HG03342 (cell line): ENCODE results near the gene LRRC8E.
"Not testable (repeated sequence)": the region's sequence is repeated elsewhere in the genome, so short reads cannot be mapped to it uniquely, and the experiment has no call there.

Source experiments
- ATAC-seq: cut with Tn5 transposase; IDR thresholded peaks from one replicate; pipeline ENCODE4 v1.9.1; 2021; ENCODE audit warnings: mild to moderate bottlenecking, moderate library complexity; ENCODE audit not compliant: unreplicated experiment

LRRC8E gene

DNA sequence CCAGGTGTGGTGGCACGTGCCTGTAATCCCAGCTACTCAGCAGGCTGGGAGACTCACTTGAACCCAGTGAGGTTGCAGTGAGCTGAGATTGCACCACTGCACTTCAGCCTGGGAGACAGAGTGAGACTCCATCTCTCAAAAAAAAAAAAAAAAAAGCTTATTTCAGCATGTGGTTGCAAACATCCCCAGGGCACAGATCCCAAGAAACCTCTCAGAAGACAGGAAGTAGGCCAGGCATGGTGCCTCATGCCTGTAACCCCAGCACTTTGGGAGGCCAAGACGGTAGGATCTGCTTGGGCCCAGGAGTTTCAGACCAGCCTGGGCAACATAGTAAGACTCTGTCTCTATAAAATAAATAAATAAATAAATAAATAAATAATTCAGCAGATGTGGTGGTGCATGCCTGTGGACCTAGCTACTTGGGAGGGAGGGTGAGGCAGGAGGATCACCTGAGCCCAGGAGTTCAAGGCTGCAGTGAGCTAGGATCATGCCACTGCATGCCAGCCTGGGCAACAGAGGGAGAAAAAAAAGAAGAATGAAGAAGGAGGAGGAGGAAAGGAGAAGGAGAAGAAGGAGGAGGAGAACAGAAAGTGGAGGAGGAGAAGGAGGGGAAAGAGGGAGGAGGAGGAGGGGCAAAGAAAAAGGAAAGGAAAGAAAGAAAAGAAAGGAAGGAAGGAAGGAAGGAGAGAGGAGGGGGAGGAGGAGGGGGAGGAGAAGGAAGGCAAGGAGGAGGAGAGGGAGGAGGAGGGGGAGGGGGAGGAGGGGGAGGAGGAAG lies 4.3 kb upstream of the LRRC8E start:
- ATAC-seq = no peak

DNA sequence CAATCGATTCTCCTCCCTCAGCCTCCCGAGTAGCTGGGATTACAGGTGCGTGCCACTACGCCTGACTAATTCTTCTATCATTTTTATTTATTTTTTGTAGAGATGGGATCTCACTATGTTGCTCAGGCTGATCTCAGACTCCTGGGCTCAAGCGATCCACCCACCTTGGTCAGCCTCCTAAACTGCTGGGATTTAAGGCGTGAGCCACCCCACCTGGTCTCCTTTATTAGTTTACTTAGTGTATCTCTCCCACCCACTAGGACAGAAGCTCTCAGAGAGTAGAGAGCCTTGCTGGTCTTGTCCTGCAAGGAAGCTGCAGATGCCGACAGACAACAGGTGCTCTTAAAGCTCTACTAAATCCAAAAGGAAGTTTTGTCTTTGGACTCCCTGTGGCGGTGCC lies 2.5 kb upstream of the LRRC8E start:
- ATAC-seq = no peak

DNA sequence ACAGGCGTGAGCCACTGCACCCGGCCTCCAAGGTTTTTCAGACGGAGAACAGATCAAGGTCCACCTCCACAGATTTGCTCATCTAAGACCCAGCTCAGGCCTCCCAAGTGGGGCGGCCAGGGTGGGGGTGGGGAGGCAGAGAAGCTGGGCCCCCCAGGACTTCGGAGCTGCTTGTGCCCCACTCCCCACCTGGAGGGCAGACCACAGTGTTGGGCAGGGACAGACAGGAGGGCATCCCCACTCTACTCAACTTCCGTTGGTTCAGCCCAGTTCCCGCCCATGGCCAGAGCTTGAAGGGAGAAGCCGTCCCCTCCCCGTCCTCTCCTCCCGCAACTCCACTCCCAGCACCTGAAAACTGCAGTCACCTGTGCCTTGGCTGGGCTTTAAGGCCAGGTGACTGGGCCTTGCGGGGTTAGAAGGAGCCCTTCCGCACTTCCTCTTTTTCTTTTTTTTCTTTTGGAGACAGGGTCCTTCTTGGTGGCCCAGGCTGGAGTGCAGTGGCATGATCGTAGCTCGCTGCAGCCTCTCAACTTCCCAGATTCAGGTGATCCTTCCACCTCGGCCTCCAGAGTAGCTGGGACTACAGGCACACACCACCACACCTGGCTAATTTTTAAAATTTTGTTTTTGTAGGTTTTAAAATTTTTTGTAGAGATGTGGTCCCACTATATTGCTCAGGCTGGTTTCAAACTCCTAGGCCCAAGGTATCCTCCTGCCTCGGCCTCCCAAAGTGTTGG lies 734 bp upstream of the LRRC8E start:
- ATAC-seq = no peak

DNA sequence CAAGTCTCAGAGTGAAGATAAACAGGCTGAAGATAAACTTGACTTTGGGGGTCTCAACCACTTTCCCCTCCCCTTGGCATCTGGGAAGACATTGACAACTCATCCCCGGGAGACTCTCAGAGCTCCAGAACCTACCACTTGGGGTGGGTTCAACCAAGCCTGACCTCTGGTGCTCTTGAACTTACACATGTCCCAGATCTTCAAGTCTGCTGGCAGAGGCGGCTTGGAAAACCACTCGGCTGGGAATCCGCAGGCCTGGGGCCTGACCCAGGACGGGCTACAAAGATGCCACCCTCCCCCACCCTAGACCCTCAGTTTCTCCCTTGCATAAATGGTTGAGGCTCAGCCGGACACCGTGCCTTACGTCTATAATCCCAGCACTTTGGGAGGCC lies 512 bp downstream of the LRRC8E start:
- ATAC-seq = no peak

DNA sequence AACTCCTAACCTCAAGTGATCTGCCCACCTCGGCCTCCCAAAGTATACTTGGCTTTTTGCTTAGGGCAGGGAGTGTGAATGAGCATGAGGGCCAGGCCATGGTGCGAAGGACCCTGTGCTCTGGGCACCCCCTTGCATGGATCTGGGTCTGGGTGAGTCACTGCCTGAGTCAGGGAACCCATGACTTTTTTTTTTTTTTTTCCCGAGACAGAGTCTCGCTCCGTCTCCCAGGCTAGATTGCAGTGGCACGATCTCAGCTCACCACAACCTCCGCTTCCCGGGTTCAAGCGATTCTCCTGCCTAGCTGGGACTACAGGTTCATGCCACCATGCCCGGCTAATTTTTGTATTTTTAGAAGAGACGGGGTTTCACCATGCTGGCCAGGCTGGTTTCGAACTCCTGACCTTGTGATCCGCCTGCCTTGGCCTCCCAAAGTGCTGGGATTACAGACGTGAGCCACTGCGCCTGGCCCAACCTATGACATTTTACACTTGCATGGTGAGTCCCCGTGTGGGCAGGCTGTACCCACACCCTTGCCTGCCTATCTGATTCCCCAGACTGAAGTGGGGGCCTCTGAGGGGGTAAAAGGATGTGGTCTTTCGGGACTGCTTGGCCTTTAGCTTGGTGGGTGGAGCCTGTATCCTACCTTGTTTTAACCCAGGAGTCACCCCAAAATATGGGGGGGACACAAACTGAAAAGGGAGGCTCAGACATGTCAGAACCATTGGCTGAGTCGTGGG lies 5.2 kb downstream of the LRRC8E start:
- not testable (repeated sequence) for ATAC-seq

DNA sequence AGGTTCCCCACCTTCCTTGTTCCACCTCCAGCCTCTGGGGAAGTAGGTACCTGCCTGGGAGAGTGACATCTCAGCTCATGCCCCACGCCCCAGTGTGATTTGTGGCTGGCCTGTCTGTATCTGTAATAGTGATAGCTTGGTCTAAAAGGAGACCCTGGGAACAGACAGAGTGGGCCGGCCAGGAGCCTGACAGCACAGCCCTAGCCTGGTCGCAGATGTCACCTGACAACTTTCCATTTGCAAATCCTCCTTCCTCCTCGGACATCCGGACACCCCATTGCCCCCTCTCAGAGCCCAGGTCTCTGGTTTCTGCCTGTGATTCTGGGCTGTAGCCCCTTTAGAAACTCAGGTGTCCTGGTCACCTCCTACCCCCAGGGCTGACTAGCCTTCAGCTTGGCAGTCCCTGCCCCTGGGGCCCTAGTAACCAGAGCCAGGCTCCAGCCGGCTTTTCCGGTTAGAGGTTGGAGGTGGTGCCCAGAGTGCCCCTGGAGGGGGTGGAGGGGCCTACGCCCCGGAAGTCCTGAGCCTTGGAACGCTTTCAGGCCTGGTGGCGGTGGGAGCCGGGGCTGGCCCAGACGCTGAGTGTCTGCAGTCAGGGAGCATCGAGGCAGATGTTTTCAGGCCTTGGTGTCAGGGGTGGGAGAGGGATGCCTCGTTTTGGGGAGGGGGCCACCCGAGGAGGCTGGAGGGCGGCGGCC lies 6.5 kb downstream of the LRRC8E start:
- no peak for ATAC-seq

DNA sequence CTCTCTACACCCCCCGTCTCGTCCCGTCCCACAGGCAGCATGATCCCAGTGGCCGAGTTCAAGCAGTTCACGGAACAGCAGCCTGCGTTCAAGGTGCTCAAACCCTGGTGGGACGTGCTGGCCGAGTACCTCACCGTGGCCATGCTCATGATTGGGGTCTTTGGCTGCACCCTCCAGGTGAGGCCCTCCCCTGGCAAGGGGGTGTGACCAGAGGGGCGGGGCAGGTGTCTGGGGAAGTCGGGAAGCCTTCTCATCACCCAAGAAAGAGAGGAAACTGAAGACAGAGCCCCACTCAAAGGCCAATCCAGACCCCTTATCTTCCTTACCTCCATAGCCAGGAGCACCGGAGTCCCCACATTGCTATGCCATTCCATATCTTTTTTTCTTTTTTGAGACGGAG lies 7.3 kb downstream of the LRRC8E start:
- ATAC-seq = no peak

DNA sequence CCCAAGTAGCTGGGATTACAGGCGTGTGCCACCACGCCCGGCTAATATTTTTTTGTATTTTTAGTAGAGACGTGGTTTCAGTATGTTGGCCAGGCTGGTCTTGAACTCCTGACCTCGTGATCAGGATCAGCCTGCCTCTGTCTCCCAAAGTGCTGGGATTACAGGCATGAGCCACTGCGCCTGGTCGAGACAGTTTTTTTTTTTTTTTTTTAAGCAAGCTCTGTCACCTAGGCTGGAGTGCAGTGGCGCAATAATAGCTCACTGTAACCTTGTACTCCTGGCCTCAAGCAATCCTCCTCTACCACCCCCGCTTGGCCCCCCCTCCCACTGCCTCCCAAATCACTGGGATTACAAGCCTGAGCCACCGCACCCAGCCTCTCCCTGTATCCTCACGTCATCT lies 9.0 kb downstream of the LRRC8E start:
- no peak for ATAC-seq

DNA sequence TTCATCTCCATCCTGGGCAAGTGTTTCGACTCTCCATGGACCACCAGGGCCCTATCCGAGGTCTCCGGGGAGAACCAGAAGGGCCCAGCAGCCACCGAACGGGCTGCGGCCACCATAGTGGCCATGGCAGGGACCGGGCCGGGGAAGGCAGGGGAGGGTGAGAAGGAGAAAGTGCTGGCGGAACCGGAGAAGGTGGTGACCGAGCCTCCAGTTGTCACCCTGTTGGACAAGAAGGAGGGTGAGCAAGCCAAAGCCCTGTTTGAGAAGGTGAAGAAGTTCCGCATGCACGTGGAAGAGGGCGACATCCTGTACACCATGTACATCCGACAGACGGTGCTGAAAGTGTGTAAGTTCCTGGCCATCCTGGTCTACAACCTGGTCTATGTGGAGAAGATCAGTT lies 10.7 kb downstream of the LRRC8E start:
- ATAC-seq = no peak

DNA sequence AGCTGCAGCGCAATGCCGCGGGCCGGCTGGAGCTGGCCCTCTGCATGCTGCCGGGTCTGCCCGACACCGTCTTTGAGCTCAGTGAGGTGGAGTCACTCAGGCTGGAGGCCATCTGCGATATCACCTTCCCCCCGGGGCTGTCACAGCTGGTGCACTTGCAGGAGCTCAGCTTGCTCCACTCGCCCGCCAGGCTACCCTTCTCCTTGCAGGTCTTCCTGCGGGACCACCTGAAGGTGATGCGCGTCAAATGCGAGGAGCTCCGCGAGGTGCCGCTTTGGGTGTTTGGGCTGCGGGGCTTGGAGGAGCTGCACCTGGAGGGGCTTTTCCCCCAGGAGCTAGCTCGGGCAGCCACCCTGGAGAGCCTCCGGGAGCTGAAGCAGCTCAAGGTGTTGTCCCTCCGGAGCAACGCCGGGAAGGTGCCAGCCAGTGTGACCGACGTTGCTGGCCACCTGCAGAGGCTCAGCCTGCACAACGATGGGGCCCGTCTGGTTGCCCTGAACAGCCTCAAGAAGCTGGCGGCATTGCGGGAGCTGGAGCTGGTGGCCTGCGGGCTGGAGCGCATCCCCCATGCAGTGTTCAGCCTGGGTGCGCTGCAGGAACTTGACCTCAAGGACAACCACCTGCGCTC lies 11.6 kb downstream of the LRRC8E start:
- ATAC-seq = no peak

DNA sequence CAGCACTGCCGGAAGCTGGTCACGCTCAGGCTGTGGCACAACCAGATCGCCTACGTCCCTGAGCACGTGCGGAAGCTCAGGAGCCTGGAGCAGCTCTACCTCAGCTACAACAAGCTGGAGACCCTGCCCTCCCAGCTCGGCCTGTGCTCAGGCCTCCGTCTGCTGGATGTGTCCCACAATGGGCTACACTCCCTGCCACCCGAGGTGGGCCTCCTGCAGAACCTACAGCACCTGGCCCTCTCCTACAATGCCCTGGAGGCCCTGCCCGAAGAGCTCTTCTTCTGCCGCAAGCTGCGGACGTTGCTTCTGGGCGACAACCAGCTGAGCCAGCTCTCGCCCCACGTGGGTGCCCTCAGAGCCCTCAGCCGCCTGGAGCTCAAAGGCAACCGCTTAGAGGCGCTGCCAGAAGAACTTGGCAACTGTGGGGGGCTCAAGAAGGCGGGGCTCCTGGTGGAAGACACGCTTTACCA lies 12.1 kb downstream of the LRRC8E start:
- no peak for ATAC-seq

DNA sequence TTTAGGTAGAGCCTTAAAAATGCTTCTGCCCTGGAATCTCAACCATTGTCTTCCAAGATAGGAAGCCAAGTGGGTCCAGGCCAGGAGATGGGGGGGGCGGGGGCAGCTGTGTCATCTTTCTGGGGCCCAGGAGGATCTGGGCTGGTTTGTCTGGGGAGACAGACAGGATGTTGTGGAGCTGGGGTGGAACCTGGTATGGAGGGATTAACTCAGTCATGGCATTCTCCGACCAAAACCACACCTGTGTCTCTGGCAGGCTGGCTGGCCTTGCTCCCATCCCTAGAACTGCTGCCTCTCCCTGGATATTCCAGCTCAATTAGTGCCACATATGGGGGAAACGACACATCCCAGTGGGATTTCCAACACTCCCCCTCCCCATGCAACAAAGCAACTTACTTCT lies 12.6 kb downstream of the LRRC8E start:
- no peak for ATAC-seq

DNA sequence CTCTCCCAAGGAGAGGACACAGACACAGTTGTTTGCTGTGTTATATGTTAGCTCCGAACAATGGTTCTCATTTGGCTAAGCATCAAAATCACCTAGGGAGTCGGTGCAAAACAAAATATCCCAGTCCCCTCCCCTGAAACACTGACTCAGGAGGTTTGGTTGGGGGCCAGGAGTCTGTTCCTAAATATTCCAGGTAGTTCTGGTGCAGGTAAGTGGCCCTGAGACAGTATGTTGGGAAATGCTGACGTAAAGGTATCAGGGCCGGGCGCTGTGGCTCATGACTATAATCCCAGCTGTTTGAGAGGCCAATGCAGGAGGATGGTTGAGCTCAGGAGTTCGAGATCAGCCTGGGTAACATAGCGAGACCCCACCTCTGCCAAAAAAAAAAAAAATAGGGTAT lies 13.0 kb downstream of the LRRC8E start:
- no peak for ATAC-seq

DNA sequence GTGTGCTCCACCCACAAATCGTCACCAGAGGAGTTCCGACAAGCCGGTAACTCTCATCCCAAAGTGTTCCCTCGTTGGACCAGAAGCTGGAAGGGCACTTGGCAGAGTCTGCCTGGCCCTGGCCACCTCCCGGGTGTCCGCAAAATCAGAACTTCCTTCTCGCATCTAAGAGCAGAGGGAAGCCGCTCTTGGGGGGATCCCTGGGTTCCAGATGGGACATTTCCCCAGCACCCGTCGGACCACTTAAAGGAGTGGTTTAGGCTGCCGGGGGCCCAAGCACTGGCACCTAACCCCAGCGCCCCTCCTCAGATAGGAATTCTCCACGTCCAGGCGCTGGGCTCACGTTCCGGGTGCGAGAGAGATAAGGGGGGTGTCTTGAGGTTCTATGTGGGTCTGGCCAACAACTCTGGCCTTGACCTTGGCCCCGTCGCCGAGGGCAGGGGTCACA lies 14.5 kb downstream of the LRRC8E start:
- no peak for ATAC-seq

DNA sequence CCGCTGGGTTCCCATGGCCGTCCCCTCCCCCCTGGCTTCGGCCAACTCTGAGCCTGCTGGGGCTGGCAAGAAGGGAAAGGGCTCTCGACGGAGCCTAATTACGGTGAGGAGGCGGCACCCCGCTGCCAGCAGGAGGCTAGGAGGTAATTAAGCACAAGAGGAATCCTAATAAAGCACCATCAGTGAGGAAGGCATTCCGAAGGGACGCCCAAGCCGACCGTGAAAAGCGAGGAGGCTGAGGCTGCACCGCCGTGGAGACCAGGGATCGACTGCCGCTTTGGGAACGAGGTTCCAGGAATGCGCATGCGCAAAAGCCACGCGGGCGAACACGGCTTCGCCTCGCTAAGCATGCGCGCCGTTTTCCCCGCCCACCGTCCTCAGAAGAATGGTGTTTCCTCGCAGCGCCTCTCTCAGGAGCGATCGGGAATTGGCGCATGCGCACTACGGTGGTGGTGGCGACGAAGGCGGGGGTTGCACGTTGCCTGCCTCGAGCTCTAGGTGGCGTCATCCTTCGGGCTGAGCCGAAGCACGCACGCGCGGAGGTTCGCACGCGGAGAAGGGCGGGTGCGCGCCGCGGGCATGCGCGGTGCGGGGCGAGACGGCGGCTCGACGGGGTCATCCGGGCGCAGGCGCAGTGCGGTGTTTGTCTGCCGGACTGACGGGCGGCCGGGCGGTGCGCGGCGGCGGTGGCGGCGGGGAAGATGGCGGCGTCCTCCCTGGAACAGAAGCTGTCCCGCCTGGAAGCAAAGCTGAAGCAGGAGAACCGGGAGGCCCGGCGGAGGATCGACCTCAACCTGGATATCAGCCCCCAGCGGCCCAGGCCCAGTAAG lies 15.1 kb downstream of the LRRC8E start, which contains the start of gene MAP2K7:
Gene MAP2K7 (plus strand): TSS at position 634 of the 830 bp plus-strand sequence. CDS start 68 bp downstream, at position 702.
- ATAC-seq = peak; percentile 78

DNA sequence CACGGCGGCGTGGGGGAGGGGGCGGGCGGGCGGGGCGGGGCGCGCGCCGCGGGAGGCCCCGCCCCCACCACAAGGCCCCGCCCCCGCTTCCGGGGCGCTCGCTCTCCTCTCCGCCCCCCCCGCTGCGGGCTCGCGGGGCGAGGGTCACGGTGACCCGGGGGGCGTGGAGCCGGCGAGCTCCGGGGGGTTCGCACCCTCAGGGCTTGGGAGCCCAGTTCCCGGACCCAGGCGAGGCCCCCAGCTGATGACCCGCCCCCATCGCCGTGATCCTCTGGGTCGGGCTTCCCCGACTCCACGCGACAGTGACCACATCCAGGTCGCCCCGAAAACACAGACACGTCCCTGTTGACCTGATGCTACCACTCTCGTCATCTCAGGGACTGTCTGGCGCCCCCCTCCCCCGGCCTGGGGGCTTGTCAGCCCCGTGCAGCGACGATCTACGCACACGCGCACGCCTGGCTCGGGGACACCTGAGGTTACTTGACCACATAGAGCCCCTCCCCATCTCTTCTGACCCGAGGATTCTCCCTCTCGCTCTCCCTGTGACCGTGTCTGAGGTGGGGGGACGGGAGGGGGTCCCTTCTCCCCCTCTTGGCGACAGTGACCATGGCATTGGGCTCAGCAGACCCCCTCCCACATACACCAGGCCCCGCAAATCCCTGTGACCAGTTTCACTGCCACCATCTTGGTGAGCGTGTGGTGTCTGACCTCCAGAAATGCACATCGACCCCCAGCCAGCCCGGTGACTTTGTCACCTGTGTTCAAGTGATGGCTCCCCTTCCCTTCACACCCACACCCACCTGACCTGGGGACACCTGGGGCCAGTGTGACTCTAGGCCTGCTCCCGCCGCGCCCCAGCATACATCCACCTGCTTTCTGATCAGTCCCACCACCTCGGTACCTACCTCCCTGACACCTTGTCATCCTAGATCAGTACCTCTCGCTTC lies 16.0 kb downstream of the LRRC8E start:
- peak; percentile 35 for ATAC-seq

DNA sequence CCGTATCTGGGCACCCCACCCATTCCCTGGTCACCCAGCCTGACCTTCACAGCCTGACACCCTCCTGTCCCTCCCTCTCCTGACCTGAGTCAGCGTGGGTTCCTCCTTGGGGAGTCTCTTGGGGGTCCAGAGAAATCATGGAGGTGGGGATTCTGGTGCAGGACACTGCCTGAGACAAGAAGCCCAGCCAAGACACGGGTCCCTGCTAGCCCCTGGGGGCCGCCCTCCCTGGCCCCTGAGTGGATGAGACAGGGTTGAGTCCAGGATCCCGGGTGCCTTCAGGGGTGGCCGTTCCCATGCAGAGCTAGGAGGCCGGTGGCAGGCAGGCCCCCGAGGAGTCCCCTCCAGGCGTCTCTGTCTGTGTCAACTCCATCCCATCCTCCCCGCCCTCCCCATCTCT lies 17.0 kb downstream of the LRRC8E start:
- no peak for ATAC-seq

DNA sequence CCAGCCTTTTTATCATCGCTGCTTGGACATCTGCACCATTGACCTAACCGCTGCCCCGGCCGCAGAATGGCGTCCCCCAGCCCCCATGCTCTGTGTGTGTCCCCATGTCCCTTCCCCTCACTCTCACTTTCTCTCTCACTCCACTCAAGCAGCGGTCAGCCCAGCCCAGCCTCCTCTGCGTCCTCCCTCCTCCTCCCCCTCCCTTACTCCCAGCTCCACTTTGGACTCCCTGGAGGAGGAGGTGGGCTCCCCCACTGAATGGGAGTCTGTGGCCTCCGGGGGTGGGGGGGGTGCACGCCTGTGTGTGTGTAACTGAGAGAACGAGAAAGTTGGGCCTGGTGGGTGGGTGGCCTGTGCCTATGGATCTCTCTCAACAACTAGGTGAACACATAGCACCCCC lies 17.5 kb downstream of the LRRC8E start:
- ATAC-seq = no peak
